Naive thymus-derived CD8-positive, alpha-beta T cell (primary cell): Measurements from ENCODE around the gene AMH. TPM values are rescaled to one million over a fixed set of nuclear protein-coding genes. Genes with fewer than 3 reads are reported as not detected.

ENCODE experiments used
- ATAC-seq, 2 donors: fragments of 150-1000 bp; cut with Tn5 transposase in 1 of 2; sonication (Bioruptor Pico), chemical (Tn5 transposase) in 1 of 2; 1 replicate in 1 of 2; 2 replicates in 1 of 2; pipeline ENCODE4 v1.10.0; 2021; ENCODE audit warnings: mild to moderate bottlenecking in 2 of 2, moderate library complexity in 2 of 2
- POLR2A ChIA-PET: fragments of 350-600 bp; sonication (Branson Sonifier 250); formaldehyde crosslinking; loops from one replicate; lab custom pipeline; 2021; ENCODE audit warnings: antibody characterized with exemption; lab: Charles Lee
- DNase-seq, 10 donors: peaks; one replicate each; pipeline versions ENCODE4 v3.0.0 to v3.0.0-alpha.2; 2020 to 2022
- H3K27ac Mint-ChIP-seq, 10 donors: one replicate each; pipeline ENCODE4 v1.8.0; 2020 to 2022; ENCODE audit warnings: mild to moderate bottlenecking in 10 of 10, mixed read lengths in 10 of 10, moderate library complexity in 4 of 10, inconsistent platforms in 1 of 10
- H3K27me3 Mint-ChIP-seq, 5 donors: one replicate each; pipeline ENCODE4 v1.8.0; 2021 to 2022; ENCODE audit warnings: mixed read lengths in 5 of 5
- H3K36me3 Mint-ChIP-seq, 3 donors: one replicate each; pipeline ENCODE4 v1.8.0; 2020 to 2022; ENCODE audit warnings: mixed read lengths in 3 of 3, mild to moderate bottlenecking in 2 of 3, inconsistent platforms in 1 of 3
- H3K4me1 Mint-ChIP-seq, 4 donors: one replicate each; pipeline ENCODE4 v1.8.0; 2021 to 2022; ENCODE audit warnings: mixed read lengths in 4 of 4
- H3K4me3 Mint-ChIP-seq, 10 donors: one replicate each; pipeline ENCODE4 v1.8.0; 2020 to 2022; ENCODE audit warnings: mild to moderate bottlenecking in 10 of 10, mixed read lengths in 10 of 10, moderate library complexity in 6 of 10, inconsistent platforms in 1 of 10
- H3K9me3 Mint-ChIP-seq, 9 donors: one replicate each; pipeline ENCODE4 v1.8.0; 2020 to 2022; ENCODE audit warnings: mixed read lengths in 9 of 9, mild to moderate bottlenecking in 3 of 9, inconsistent platforms in 1 of 9, moderate library complexity in 1 of 9
- polyA plus RNA-seq, 3 donors: library from polyadenylated mRNA; unstranded; fragments of 300-500 nt; fragmentation: Illumina TruSeq; gene quantifications; one replicate each; pipeline ENCODE4 v1.2.3, GENCODE V29; 2021
- total RNA-seq, 8 experiments: library from RNA in 2 of 8; stranded (reverse) in 2 of 8; gene quantifications; one replicate each; pipeline ENCODE4 v1.2.3 and lab custom pipeline; 2021 to 2026

The AMH gene
- total and polyA plus RNA-seq, 5 experiments from 2014 or later = 13.6 to 14.0 TPM; not detected in 3

DNA sequence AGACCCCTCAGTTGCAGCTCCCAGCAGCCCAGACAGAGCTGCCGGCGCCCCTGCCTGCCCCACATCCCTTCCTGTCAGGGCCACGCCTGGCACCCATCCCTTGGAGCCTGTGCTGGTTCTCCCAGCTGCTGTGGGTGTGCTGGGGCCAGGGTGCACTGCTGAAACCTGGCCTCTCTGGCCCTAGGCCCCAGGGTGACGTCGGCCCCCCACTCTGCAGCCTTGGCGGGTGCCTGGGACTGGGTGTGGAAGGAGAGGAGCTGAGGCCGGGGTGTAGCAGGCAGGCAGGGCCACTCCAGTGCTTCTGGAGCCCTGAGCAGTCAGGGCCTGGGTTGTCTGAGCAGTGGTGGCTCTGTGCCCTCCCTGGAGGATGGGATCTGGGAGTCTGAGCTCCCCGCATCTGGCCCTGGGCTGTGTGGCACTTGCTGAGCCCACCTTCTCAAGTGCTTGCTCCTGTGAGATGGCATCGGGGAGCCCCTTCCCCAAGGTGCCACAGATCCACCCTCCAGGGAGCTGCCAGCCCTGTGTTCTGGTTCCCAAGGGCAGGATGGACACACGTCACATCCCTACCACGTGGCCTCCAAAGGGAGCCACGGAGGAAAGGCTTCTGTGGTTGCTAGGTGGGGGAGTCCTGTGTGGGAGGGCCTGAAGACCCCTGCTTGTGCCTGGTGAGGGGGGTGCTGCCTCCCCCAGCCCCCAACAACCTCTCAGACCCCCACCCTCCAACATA is 18.2 kb upstream of the AMH start:
- Mint-ChIP-seq H3K27me3 (no peaks in the 10 kb centered on the region), H3K9me3 (no peaks in the 10 kb centered on the region), H3K4me3 (no peak overlapping the region), H3K27ac (no peak overlapping the region), H3K36me3 (peaks cover 0 to 17% (median 0%) of the 10 kb centered on the region in 3 donors), H3K4me1 (peaks cover 5 to 16% (median 16%) of the 10 kb centered on the region in 4 donors)
- POLR2A ChIA-PET = interaction anchor here (1.1 to 13.1 kb wide), 2 partner anchors 41 to 85 kb away, joined by 3 to 262 read pairs; no protein-coding TSS in a partner anchor
- DNase-seq (no peak), ATAC-seq (no peak)

GRCh38 chr19:2231621-2232221 is 17.4 kb upstream of the AMH start:
- POLR2A ChIA-PET = interaction anchor here (0.5 to 13.1 kb wide), 3 partner anchors 28 to 85 kb away, joined by 3 to 262 read pairs (median 5); no protein-coding TSS in a partner anchor
- no peak for ATAC-seq
- Mint-ChIP-seq H3K27ac (no peak overlapping the region), H3K9me3 (no peaks in the 10 kb centered on the region), H3K27me3 (peaks cover 0 to 4% (median 0%) of the 10 kb centered on the region in 5 donors), H3K4me1 (peaks cover 11 to 23% (median 20%) of the 10 kb centered on the region in 4 donors), H3K36me3 (peaks cover 3 to 22% (median 4%) of the 10 kb centered on the region in 3 donors), H3K4me3 (no peak overlapping the region)
- no peak for DNase-seq

DNA sequence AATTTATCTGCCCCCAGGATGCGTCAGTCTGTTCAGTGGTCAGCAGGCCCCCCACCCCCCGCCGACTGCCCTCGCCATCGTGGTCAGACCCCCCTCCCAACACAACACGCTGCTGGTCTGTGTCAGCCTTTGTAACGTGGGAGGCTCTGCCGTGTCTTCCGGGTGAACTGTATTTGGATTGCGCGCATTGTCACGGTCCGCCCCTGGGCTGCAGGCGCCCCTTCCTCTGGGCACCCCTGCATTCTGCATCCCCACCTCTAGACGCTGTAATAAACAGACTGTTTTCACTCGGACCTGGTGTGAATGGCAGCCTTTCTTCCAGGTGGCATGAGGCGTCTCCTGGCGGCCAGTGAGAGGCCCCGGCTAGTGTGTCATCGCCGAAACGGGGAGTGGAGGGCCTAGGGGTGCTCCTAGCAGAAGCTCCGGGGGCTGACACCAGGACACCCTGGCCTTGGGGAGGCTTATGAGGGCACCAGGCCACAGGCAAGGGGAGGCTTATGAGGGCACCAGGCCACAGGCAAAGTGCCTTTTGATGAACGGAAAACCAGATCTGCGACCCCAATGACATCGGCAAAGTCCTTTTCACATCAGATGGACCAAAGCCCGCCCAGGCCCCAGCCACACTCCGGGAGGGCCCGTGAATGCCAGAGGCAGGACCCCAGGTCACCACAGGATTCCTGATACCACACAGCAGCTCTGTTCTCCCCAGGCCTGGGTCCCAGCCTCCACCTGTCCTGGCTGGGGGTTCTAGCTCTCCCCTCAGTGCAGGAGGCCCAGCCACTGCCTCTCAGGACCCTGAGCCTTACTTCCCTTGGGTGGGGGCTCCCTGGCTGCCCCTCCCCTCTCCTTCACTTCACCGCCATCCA is 16.6 kb upstream of the AMH start:
- POLR2A ChIA-PET = interaction anchor here (0.5 to 13.1 kb wide), 2 partner anchors 27 to 39 kb away, joined by 5 to 262 read pairs; no protein-coding TSS in a partner anchor
- Mint-ChIP-seq H3K9me3 (no peaks in the 10 kb centered on the region), H3K27ac (peak overlapping the region in 5 of 10 donors; percentile 18 to 62 (median 34)), H3K27me3 (peaks cover 0 to 4% (median 0%) of the 10 kb centered on the region in 5 donors), H3K36me3 (peaks cover 3 to 22% (median 4%) of the 10 kb centered on the region in 3 donors), H3K4me1 (peaks cover 12 to 27% (median 24%) of the 10 kb centered on the region in 4 donors), H3K4me3 (peak overlapping the region in 1 of 10 donors; percentile 14)
- ATAC-seq (no peak), DNase-seq (no peak)

DNA sequence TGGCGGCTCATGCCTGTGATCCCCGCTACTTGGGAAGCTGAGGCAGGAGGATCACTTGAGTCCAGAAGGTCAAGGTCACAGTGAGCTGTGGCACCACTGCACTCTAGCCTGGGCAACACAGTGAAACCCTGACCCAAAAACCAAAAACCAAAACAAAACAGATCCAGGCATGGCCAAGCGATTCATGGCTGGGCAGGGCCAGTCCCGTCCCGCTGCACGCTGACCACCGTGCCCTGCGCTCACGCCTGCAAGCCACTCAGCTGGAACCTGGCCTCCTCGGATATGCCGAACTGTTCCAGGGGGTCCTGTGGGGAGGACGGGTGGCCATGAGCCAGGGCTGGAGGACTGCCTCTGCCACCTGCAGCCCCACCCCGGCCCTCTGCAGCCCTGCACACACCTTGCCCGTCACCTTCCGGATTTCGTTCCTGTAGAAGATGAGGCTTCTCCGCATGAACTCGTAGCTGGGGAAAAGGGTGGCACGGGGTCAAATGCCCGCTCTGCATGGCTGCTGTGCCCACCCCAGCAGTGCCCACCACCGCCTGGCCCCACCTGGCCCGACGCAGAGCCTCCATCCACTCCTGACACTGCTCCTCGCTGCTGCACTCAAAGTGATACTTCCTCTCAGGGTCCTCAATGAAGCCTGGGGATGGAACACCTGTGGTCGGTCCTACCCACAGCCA is 15.4 kb upstream of the AMH start:
- H3K4me1 Mint-ChIP-seq = peaks cover 21 to 40% (median 36%) of the 10 kb centered on the region in 4 donors
- POLR2A ChIA-PET = interaction anchor here (0.6 to 13.1 kb wide), 4 partner anchors 15 to 82 kb away, joined by 3 to 262 read pairs (median 6); partner anchors contain the start of gene AP3D1
- ATAC-seq = no peak
- H3K36me3 Mint-ChIP-seq = peaks cover 3 to 31% (median 4%) of the 10 kb centered on the region in 3 donors
- H3K27me3 Mint-ChIP-seq = peaks cover 0 to 4% (median 0%) of the 10 kb centered on the region in 5 donors
- no peak for DNase-seq
- peak overlapping the region in 7 of 10 donors; percentile 5 to 100 (median 87) for H3K4me3 Mint-ChIP-seq
- no peaks in the 10 kb centered on the region for H3K9me3 Mint-ChIP-seq
- H3K27ac Mint-ChIP-seq = peak overlapping the region in 6 of 10 donors; percentile 59 to 95 (median 69)

GRCh38 chr19:2234996-2235380 is 14.1 kb upstream of the AMH start:
- peaks cover 27 to 52% (median 49%) of the 10 kb centered on the region in 4 donors for H3K4me1 Mint-ChIP-seq
- DNase-seq (no peak), ATAC-seq (no peak)
- H3K9me3 Mint-ChIP-seq = no peaks in the 10 kb centered on the region
- H3K36me3 Mint-ChIP-seq = peaks cover 3 to 31% (median 9%) of the 10 kb centered on the region in 3 donors
- peak overlapping the region; percentile 43 to 96 (median 86) for H3K27ac Mint-ChIP-seq
- peaks cover 0 to 4% (median 0%) of the 10 kb centered on the region in 5 donors for H3K27me3 Mint-ChIP-seq
- H3K4me3 Mint-ChIP-seq = peak overlapping the region; percentile 84 to 100 (median 89)
- POLR2A ChIA-PET = interaction anchor here (0.6 to 13.1 kb wide), 11 partner anchors 17 to 391 kb away, joined by 3 to 262 read pairs (median 5); partner anchors contain the start of genes AMH, AP3D1, GADD45B and JSRP1

DNA sequence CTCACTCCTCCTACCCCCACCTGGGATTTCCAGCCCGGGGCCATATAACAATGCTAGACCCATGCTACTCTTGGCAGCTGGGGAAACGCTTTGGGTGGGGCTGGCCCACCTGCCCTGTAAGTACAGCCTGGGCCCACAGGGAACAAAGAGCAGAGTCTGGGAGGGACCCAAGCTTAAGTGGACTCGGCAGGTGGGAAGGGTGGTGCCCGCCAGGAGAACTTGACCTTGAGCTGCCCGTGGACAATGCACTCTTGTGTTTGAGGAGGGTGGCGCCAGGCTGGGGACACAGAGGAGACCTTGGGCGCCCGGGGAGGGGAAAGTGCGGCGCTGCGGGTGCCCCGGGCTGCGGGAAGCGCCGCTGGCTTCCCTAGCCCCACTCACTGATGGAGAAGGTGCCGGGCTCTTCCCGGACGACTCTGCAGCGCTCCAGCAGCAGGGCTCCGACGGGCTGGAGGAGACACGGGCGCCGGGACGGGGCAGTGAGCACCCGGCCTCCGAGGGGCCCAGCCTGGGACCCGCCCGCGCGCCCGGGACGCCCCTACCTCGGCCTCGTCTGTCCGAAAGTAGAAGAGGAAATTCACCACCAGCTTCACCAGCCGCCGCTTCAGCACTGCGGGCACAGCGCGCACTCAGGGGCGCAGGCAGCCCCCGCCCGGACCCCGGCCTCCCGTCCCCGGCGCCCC is 13.6 kb upstream of the AMH start:
- Mint-ChIP-seq H3K36me3 (peaks cover 3 to 26% (median 9%) of the 10 kb centered on the region in 3 donors), H3K4me3 (peak overlapping the region; percentile 84 to 100 (median 94)), H3K27me3 (peaks cover 0 to 4% (median 0%) of the 10 kb centered on the region in 5 donors), H3K4me1 (peaks cover 32 to 57% (median 54%) of the 10 kb centered on the region in 4 donors), H3K27ac (peak overlapping the region; percentile 43 to 96 (median 86)), H3K9me3 (no peaks in the 10 kb centered on the region)
- DNase-seq (peak in 1 of 10 donors; percentile 29), ATAC-seq (peak in 1 of 2 donors; percentile 8)
- POLR2A ChIA-PET = interaction anchor here (0.6 to 13.1 kb wide), 14 partner anchors 17 to 391 kb away, joined by 3 to 262 read pairs (median 4); partner anchors contain the start of genes AMH, AP3D1, GADD45B and JSRP1

DNA sequence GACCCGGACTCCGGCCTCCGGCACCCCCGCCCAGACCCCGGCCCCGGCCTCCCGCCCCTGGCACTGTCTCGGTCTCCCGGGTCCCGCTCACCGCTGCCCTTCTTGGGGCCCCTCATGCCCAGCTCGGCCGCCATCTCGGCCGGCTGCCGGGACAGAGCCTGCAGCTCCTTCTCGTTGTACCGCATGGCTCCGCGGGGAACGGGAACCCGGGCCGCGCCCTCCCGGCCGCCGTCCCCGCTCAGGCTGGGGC is 13.1 kb upstream of the AMH start:
- no peaks in the 10 kb centered on the region for H3K9me3 Mint-ChIP-seq
- H3K4me1 Mint-ChIP-seq = peaks cover 33 to 62% (median 58%) of the 10 kb centered on the region in 4 donors
- peaks cover 3 to 28% (median 9%) of the 10 kb centered on the region in 3 donors for H3K36me3 Mint-ChIP-seq
- H3K4me3 Mint-ChIP-seq = peak overlapping the region; percentile 90 to 100 (median 99)
- DNase-seq = no peak
- POLR2A ChIA-PET = interaction anchor here (0.8 to 13.1 kb wide), 12 partner anchors 16 to 242 kb away, joined by 3 to 262 read pairs (median 4); partner anchors contain the start of genes AMH, AP3D1, GADD45B and JSRP1
- peaks cover 0 to 4% (median 0%) of the 10 kb centered on the region in 5 donors for H3K27me3 Mint-ChIP-seq
- H3K27ac Mint-ChIP-seq = peak overlapping the region; percentile 96 to 100 (median 100)
- ATAC-seq = peak in 1 of 2 donors; percentile 72

DNA sequence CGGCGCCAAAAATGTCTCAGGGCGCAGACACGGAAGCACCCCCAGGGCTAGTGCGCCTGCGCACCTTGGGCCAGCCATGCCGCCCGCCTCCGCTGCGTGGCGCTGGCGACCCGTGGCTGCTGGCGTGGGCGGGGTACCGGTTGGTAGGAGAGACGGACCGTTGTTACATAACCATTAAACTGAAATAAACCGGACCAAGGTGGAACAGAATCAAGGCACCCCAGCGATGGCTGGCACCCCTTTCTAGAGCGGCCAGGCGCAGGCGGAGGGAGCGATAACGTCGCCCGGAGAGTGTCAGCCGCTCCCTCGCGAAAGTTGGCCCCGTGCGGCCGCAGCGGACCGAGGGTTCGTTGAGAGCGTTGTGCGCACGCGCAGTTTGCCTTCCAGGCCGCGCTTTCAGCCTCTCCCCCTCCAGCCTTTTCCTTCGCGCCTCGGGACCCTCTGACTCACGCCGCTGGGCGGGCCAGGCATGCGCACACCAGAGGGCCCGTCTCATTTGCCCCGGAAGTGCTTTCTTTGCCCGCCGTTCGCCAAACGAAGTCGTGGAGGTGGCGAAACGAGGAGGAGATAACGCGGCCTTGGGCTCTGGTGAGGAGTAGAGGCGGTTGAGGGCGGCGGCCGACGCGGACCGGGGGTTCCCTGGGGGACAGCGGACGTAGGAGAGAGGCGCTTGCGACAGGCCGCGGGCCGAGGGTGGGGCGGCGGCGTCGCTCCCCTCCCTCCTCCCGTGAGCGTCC is 12.6 kb upstream of the AMH start, which contains the start of the genes PLEKHJ1 and SF3A2:
PLEKHJ1 (minus strand) TSS at position 16 of the 737 bp plus-strand sequence. CDS start 81 bp downstream, outside the sequence.
SF3A2 (plus strand) TSS at position 511 of the 737 bp plus-strand sequence. CDS start 6,595 bp downstream, outside the sequence.
- peaks cover 3 to 30% (median 9%) of the 10 kb centered on the region in 3 donors for H3K36me3 Mint-ChIP-seq
- ATAC-seq (peak; percentile 79 to 84), DNase-seq (peak; percentile 97 to 100 (median 98))
- H3K27ac Mint-ChIP-seq = peak within 1 kb of the TSS; percentile 96 to 100 (median 100)
- H3K4me3 Mint-ChIP-seq = peak within 1 kb of the TSS; percentile 90 to 100 (median 99)
- H3K9me3 Mint-ChIP-seq = no peaks in the 10 kb centered on the region
- H3K4me1 Mint-ChIP-seq = peaks cover 38 to 67% (median 63%) of the 10 kb centered on the region in 4 donors
- peaks cover 0 to 4% (median 0%) of the 10 kb centered on the region in 5 donors for H3K27me3 Mint-ChIP-seq
- POLR2A ChIA-PET = interaction anchor here (0.6 to 13.1 kb wide), 16 partner anchors 10 to 749 kb away, joined by 3 to 262 read pairs (median 4); partner anchors contain the start of genes AMH, AP3D1, GADD45B and JSRP1

DNA sequence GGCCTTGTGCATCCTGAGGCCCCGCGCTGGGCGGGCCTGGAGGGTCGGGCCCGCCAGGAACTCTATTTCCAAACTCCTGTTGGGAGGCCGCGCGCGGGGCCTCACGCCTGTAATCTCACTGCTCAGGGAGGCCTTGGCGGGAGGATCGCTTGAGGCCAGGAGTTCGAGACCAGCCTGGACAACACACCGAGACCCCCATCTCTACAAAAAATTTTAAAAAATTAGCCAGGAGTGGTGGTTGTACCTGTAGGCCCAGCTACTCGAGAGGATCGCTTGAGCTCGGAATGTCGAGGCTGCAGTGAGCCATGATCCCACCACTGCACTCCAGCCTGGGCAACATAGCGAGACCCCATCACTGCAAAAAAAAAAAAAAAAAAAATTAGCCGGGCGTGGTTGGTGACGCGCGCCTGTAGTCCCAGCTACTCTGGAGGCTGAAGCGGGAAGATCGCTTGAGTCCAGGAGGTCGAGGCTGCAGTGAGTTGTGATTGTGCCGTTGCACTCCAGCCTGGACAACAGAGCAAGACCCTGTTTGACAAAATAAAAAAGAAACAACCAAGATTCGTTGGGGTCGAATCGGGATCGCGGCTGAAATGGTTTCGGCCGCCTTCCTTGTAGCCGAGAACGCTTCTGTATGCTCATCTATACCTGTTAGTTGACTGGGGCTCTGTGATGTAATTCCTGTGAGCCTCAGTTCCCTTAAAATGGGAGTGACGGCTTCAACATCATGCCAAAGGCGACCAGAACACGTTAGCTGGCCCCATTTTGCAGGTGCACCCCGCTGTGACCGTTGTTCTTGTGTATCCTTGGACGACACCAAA is 11.9 kb upstream of the AMH start:
- Mint-ChIP-seq H3K36me3 (peaks cover 3 to 30% (median 9%) of the 10 kb centered on the region in 3 donors), H3K27me3 (peaks cover 0 to 4% (median 0%) of the 10 kb centered on the region in 5 donors), H3K4me3 (peak overlapping the region; percentile 87 to 100 (median 99)), H3K9me3 (no peaks in the 10 kb centered on the region), H3K27ac (peak overlapping the region; percentile 78 to 100 (median 96)), H3K4me1 (peaks cover 41 to 71% (median 70%) of the 10 kb centered on the region in 4 donors)
- ATAC-seq (no peak), DNase-seq (no peak)
- POLR2A ChIA-PET = interaction anchor here (0.6 to 13.1 kb wide), 9 partner anchors 9 to 750 kb away, joined by 3 to 262 read pairs (median 3); partner anchors contain the start of genes AMH, GADD45B and JSRP1
